ENCODE measurements around the gene ING5. TPM values are rescaled to one million over a fixed set of nuclear protein-coding genes. Genes with fewer than 3 reads are reported as not detected.
A peak's percentile ranks its signal among the peaks of the same experiment; 100 is the strongest.
"Not testable (repeated sequence)": the region's sequence is repeated elsewhere in the genome, so short reads cannot be mapped to it uniquely, and the experiment has no call there.

The ING5 gene
- total RNA-seq, 1 experiment from 2014 or later: 53.2 TPM

- no peak overlapping the region for H3K27ac ChIP-seq
- peaks cover 89% of the 10 kb centered on the region for H3K36me3 ChIP-seq
- no peak for DNase-seq
- no peaks in the 10 kb centered on the region for H3K27me3 ChIP-seq
- H3K4me3 ChIP-seq: no peak overlapping the region
- no peaks in the 10 kb centered on the region for H3K4me1 ChIP-seq
- 0 out of 2 replicates have a peak, but pooled peaks cover 2% of the 10 kb centered on the region for H3K9me3 ChIP-seq (replicated peaks)
Measured at GRCh38 chr2:241708879-241709278, 7.0 kb downstream of the ING5 start.

GRCh38 chr2:241719093-241719492 is 17.3 kb downstream of the ING5 start:
- no peaks in the 10 kb centered on the region for H3K27me3 ChIP-seq
- peaks cover 78% of the 10 kb centered on the region for H3K36me3 ChIP-seq
- DNase-seq: no peak
- no peaks in the 10 kb centered on the region for H3K4me1 ChIP-seq
- no peak overlapping the region for H3K4me3 ChIP-seq
- no peaks in the 10 kb centered on the region for H3K9me3 ChIP-seq (replicated peaks)
- H3K27ac ChIP-seq: no peak overlapping the region

DNA sequence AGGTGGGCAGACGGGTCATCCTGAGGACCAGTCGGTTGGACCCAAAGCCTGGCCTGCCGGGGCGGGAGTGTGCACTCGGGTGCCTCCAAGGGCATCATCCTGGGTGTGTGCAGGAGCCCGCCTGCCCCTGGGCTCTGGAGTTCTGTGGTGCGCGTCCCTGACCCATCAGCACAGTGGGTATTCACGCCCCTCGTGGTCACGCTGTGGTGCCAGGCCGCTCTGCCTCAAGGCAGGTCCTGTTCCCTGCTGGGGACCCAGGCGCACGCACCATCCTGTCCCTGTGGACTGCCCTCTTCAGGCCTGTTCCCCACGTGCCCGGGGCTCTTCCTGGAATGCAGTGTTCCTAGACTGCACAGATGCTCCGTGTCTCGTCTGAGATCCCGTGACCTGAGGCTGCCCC is 18.3 kb downstream of the ING5 start:
- Histone ChIP-seq H3K4me1 (no peaks in the 10 kb centered on the region), H3K4me3 (no peak overlapping the region), H3K9me3 (replicated peaks) (no peaks in the 10 kb centered on the region), H3K36me3 (peaks cover 74% of the 10 kb centered on the region), H3K27me3 (no peaks in the 10 kb centered on the region), H3K27ac (no peak overlapping the region)
- DNase-seq: no peak

- H3K27ac ChIP-seq: no peak overlapping the region
- DNase-seq: no peak
- no peak overlapping the region for H3K4me3 ChIP-seq
- peaks cover 72% of the 10 kb centered on the region for H3K36me3 ChIP-seq
- no peaks in the 10 kb centered on the region for H3K4me1 ChIP-seq
- no peaks in the 10 kb centered on the region for H3K9me3 ChIP-seq (replicated peaks)
- H3K27me3 ChIP-seq: no peaks in the 10 kb centered on the region
Measured at GRCh38 chr2:241720560-241720959, 18.7 kb downstream of the ING5 start.

GRCh38 chr2:241721852-241722251 is 20.0 kb downstream of the ING5 start:
- Histone ChIP-seq H3K4me3 (no peak overlapping the region), H3K27me3 (no peaks in the 10 kb centered on the region), H3K4me1 (no peaks in the 10 kb centered on the region), H3K27ac (no peak overlapping the region), H3K36me3 (peaks cover 67% of the 10 kb centered on the region), H3K9me3 (replicated peaks) (no peaks in the 10 kb centered on the region)
- no peak for DNase-seq

DNA sequence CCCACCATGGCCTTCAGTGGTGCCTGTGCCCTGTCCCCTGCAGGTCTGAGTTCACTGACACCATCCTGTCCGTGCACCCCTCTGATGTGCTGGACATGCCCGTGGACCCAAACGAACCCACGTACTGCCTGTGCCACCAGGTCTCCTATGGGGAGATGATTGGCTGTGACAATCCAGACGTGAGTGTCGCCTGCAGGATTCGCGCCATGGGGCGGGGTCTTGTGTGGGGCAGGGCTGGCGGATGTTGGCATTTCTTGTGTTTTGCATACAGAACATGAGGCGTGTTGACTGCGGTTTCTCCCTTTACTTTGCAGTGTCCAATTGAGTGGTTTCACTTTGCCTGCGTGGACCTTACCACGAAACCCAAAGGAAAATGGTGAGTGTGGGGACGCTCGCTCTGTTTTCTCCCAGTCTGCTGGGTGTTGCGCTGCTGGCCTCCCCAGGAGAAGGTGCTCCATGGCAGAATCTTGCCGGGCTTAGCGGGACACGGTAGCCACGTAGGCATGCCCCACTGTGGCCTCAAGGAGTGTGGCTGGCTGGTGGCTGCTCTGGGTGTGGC is 21.1 kb downstream of the ING5 start:
- Histone ChIP-seq H3K27me3 (no peaks in the 10 kb centered on the region), H3K27ac (no peak overlapping the region), H3K4me3 (no peak overlapping the region), H3K4me1 (no peaks in the 10 kb centered on the region), H3K36me3 (peaks cover 61% of the 10 kb centered on the region), H3K9me3 (replicated peaks) (no peaks in the 10 kb centered on the region)
- DNase-seq: no peak

GRCh38 chr2:241724259-241724974 is 22.6 kb downstream of the ING5 start:
- Histone ChIP-seq H3K36me3 (peaks cover 52% of the 10 kb centered on the region), H3K4me1 (no peaks in the 10 kb centered on the region), H3K9me3 (replicated peaks) (no peaks in the 10 kb centered on the region), H3K27ac (no peak overlapping the region), H3K27me3 (no peaks in the 10 kb centered on the region), H3K4me3 (no peak overlapping the region)
- no peak for DNase-seq

DNA sequence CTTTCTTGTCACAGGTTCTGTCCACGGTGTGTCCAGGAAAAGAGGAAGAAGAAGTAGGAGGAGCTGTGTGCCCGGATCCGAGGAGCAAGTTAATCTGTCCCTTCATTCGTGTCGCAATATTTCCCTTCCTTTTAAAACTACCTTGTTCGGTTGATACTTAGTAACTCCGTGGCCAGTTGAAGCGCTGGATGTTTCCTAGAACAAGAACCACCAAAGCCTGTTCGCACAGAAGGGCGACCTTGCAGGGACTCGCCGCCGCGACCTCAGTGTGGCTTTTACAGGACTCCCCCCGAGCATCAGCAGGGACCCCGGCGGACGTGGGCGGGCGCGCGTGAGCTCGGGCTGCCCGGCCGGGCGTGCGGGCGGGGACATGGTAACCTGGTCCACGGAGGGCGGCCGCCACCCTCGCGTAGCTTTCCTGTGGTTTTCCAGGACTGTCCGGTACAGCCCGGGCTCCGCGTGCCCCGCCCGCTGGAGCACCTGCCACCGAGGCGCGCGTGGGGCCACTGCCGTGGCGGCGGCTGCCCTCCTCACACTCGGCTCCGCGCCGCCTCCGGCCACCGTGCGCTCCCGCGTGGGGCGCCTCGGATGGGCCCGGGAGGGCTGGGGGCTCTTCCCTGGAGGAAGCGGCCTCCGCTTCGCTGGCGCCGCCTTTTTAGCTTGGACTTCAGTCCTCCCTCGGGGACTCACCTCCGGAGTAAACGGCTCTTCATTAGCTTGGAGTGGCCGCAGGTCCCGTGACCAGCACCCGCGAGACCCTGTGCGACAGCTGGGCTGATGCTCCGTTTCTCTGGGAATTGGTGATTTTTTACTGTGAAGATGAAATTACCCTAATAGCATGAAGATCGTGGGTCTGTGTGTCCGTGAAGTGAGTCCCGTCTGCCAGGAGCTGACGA is 23.4 kb downstream of the ING5 start:
- Histone ChIP-seq H3K4me3 (no peak overlapping the region), H3K36me3 (peaks cover 44% of the 10 kb centered on the region), H3K27ac (no peak overlapping the region), H3K9me3 (replicated peaks) (no peaks in the 10 kb centered on the region), H3K4me1 (no peaks in the 10 kb centered on the region), H3K27me3 (no peaks in the 10 kb centered on the region)
- no peak for DNase-seq

- no peaks in the 10 kb centered on the region for H3K27me3 ChIP-seq
- no peak overlapping the region for H3K4me3 ChIP-seq
- peaks cover 31% of the 10 kb centered on the region for H3K36me3 ChIP-seq
- no peak overlapping the region for H3K27ac ChIP-seq
- no peaks in the 10 kb centered on the region for H3K4me1 ChIP-seq
- DNase-seq: no peak
- H3K9me3 ChIP-seq (replicated peaks): no peaks in the 10 kb centered on the region
Measured at GRCh38 chr2:241726459-241726858, 24.6 kb downstream of the ING5 start.

DNA sequence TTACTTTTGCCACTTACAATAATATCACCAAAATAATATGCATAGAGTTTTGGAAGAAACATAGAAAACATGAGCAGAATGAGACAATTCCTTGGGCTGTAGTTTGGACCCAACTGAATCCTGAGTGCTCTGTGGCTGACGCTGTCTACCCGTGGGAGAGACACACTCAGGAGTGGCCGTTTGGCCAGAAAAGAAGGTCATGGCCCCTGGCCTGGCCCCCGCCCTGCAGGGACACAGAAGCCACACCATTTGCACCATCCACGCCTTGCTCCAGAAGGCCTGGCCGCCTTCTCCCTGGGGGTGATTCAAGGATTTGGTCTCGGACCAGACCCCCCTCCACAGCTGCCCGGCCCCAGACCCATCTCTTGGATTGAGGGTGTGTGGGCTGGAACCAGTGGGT is 26.2 kb downstream of the ING5 start:
- no peaks in the 10 kb centered on the region for H3K4me1 ChIP-seq
- H3K27me3 ChIP-seq: no peaks in the 10 kb centered on the region
- no peak overlapping the region for H3K4me3 ChIP-seq
- H3K27ac ChIP-seq: no peak overlapping the region
- peaks cover 16% of the 10 kb centered on the region for H3K36me3 ChIP-seq
- no peak for DNase-seq
- H3K9me3 ChIP-seq (replicated peaks): no peaks in the 10 kb centered on the region

- Histone ChIP-seq H3K4me3 (no peak overlapping the region), H3K4me1 (no peaks in the 10 kb centered on the region), H3K36me3 (peaks cover 10% of the 10 kb centered on the region), H3K9me3 (replicated peaks) (no peaks in the 10 kb centered on the region), H3K27me3 (no peaks in the 10 kb centered on the region), H3K27ac (no peak overlapping the region)
- no peak for DNase-seq
Measured at GRCh38 chr2:241728627-241729026, 26.8 kb downstream of the ING5 start.

DNA sequence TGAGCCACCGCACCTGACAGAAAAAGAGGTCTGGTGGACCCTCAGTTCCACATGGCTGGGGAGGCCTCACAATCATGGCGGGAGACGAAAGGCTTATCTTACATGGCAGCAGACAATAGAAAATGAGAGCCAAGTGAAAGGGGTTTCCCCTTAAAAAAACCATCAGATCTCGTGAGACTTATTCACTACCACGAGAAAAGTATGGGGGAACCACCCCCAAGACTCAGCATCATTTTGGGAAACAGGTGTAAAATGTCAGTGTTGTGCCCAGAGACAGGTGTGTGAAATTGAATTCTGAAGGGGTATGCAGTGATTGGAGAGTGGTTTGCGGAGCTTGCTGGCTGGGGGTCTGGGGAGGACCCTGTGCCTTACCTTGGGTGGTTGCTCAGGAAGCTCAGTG is 28.0 kb downstream of the ING5 start:
- H3K4me3 ChIP-seq: no peak overlapping the region
- no peaks in the 10 kb centered on the region for H3K4me1 ChIP-seq
- DNase-seq: no peak
- no peaks in the 10 kb centered on the region for H3K9me3 ChIP-seq (replicated peaks)
- no peaks in the 10 kb centered on the region; the same call in 1 of the 2 replicates for H3K36me3 ChIP-seq
- H3K27me3 ChIP-seq: no peaks in the 10 kb centered on the region
- no peak overlapping the region for H3K27ac ChIP-seq

DNA sequence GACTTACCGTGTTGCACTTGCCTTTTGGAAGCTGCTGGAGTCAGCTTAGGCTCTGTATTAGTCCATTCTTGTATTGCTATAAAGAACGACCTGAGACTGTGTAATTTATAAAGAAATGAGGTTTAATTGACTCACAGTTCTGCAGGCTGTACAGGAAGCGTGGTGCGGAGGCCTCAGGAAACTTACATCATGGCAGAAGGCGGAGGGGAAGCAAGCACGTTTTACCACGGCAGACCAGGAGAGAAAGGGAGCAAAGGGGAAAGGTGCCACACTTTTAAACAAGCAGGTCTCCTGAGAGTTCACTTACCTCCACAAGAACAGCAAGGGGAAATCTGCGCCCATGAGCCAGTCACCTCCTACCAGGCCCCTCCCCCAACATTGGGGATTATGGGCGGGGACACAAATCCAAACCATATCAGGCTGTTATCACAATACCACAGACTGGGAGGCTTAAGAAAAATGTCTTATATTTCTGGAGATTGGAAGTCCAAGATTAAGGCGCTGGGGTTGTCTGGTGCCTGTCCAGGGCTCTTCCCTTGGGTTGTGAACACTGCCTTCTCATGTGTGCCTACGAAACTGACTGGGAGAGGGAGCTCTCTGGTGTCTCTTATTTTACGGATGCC is 28.9 kb downstream of the ING5 start:
- no peaks in the 10 kb centered on the region for H3K27me3 ChIP-seq
- DNase-seq: no peak
- no peaks in the 10 kb centered on the region; the same call in 1 of the 2 replicates for H3K36me3 ChIP-seq
- no peak overlapping the region for H3K27ac ChIP-seq
- H3K4me3 ChIP-seq: no peak overlapping the region
- no peaks in the 10 kb centered on the region for H3K4me1 ChIP-seq
- no peaks in the 10 kb centered on the region for H3K9me3 ChIP-seq (replicated peaks)

DNA sequence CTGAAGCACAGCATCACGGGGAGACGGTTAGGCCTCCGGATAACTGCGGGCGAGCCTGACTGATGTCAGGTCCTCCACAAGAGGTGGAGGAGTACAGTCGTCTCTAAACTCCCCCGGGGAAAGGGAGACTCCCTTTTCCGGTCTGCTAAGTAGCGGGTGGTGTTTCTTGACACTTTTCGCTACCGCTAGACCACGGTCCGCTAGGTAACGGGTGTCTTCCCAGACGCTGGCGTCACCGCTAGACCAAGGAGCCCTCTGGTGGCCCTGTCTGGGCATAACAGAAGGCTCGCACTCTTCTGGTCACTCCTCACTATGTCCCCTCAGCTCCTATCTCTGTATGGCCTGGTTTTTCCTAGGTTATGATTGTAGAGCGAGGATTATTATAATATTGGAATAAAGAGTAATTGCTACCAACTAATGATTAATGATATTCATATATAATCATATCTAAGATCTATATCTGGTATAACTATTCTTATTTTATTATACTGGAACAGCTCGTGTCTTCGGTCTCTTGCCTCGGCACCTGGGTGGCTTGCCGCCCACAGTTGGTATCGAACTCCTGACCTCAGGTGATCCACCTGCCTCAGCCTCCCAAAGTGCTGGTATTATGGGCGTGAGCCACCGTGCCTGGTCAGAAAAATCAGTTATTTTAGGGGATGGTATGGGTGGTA is 30.8 kb downstream of the ING5 start:
- H3K4me3 ChIP-seq; H3K27me3 ChIP-seq; H3K36me3 ChIP-seq; H3K27ac ChIP-seq; H3K4me1 ChIP-seq; H3K9me3 ChIP-seq (replicated peaks): not testable (repeated sequence)
- DNase-seq: peak; percentile 41 to 54
